Renal cortical epithelial cell (primary cell): ENCODE measurements around the gene NDUFS4. TPM values are rescaled to one million over a fixed set of nuclear protein-coding genes. Genes with fewer than 3 reads are reported as not detected.
"Not testable (repeated sequence)": the region's sequence is repeated elsewhere in the genome, so short reads cannot be mapped to it uniquely, and the experiment has no call there.

ENCODE experiments used
- DNase-seq: peaks from one replicate; pipeline ENCODE4 v3.0.0-alpha.2; 2011; ENCODE audit warnings: low read depth
- total RNA-seq: library from RNA; depleted of rRNA; stranded (reverse); fragments of >200 nt; gene quantifications from 2 replicates; pipeline ENCODE4 v1.2.3, GENCODE V29; 2014

The NDUFS4 gene
- total RNA-seq, 1 donor from 2014 or later, result 88.0 TPM

DNA sequence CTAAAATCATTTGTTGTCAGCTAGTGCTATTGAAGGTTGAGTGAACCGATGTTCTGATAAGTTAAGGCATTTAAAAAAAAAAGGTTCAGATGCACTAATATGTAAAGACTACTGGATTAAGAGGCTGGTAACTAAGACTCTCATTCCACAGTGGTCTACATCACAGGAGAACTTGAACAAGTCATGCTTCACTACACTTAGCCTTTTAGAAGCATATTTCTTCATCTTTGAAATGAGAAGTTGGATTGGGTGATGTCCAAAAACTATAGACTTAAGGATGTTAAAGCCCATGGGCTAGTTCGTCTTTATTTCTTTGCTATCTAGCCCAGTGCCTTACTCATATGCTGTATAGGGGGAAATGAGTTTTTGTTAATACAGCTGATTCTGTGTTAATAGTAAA is 107.2 kb downstream of the NDUFS4 start:
- DNase-seq, result no peak

DNA sequence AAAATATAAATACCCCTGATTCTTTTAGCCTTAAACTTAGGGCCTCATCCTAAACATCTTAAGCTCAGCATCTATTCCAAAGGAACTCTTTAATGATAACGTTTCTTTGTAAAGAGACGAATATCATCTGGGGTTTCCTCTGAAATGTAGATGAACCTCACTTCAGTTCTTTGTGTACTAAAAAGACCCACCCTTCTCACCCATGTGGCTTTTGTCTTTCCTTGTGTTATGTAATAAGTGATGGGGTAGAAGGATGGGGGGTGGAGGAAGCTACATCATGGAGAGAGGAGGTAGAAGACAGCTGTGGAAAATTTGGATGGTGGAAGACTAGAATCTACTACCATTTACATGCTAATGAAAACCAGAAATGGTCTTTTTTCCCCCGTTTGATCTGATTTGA is 111.0 kb downstream of the NDUFS4 start:
- DNase-seq, result no peak

DNA sequence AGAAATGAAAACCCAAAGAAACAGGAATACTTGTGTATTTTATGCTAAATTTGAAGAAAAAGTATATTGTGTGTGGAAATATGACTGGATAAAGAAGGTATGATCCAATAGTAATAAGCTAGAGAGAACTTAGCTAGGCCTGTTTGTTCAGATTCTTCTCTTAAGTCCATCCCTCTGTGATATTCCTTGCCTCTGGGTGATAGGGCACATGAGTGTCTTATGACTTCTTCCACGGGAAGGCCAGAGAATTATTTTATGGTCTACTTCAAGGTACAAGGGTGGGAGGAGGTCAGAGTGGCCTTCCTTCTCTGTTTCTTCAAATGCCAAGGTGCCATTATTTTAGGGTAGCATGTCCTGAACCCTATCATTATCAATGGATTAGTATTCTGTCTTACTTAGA is 113.7 kb downstream of the NDUFS4 start:
- no peak for DNase-seq

DNA sequence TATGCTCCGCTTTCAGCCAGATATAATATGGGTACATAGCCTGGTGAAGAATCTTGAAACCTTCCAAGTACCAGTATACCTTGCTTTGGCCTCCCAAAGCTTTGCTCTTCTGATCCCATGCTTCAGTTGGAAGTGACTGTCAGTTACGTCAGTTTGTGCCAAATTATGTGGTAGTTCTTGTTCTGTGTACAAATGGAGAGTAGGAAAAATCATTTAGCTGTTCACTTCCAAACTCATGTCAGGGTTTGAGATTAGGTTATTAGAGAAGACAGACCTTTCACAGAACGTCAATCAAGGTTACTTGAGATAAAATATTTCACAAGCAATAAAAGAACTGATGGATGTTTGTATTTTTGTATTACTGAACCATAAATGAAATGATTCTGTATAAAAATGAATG is 117.2 kb downstream of the NDUFS4 start:
- DNase-seq, result no peak

DNA sequence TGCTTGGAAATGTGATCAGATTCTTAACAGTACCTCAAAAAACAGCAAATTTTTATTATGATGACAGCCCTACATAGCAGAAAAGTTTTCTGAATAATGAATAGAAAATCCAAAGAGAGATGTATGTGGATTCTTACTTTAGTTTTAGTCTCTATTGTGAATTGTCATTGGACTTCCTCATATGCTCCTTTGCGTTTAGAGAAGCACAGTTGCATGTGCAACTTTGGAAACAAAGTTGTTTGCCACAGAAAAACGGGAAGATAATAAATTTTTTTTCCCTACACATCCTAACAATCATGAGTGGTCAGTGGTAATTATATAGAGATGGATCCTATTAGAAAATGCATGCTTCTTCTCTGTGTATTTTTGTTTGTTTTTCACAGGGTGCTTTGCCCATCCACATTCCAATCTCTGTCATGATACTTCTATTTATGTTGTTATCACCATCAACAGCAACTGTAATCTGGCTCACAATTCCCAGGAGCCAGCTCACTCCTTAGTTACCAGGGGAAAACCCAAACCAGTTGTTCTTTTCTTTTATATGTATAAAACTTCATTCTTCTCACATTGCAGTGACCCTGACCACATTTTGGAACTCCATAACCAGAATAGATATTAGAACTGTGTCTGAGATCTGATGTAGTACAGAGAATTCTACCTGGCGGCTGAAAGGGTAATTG is 118.7 kb downstream of the NDUFS4 start:
- DNase-seq, result peak; percentile 11

DNA sequence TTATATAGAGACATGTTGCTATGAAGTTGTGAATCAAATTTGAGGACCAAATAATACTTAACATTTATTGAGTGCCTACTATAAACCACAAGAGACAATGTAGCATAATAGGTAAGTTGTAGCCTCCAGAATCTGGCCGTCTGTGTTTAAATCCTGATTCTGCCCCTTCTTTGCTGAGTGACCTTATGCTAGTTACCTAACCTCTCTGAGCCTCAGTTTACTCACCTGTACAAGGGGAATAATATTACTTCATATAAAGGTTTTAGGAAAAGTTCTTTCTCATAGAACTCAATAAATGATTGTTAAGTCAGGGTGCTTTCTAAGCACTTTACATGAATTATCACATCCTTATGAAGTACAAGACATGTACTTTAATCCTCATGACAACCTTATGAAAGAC is 120.6 kb downstream of the NDUFS4 start:
- no peak for DNase-seq

DNA sequence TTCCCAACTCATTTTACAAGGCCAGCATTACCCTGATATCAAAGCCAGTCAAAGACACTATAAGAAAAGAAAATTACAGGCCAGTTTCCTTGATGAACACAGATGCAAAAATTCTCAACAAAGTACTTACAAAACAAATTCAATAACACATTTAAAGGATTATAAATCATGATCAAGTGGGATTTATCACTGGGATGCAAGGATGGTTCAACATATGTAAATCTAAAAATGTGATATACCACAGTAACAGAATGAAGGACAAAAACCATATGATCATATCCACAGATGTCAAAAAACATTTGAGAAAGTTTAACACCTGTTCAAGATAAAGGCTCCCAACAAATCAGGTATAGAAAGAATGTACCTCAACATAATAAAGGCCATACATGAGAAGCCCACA is 130.6 kb downstream of the NDUFS4 start:
- no peak for DNase-seq

DNA sequence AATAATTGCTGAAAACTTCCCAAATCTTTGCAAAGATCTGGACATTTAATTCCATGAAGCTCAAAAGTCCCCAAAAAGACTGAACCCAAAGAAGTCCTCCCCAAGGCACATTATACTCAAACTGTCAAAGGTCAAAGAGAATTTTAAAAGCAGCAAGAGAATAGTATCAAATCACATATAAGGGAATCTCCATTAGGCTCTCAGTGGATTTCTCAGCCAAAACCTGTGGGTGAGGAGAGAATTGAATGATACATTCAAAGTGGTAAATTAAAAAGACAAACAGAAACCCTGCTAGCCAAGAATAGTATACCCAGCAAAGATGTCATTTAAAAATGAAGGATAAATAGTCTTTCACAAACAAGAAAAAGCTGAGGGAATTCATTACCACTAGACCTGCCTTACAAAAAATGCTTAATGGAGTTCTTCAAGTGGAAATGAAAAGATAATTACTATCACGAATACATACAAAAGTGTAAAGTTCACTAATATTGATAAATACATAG is 134.1 kb downstream of the NDUFS4 start:
- DNase-seq, result no peak

DNA sequence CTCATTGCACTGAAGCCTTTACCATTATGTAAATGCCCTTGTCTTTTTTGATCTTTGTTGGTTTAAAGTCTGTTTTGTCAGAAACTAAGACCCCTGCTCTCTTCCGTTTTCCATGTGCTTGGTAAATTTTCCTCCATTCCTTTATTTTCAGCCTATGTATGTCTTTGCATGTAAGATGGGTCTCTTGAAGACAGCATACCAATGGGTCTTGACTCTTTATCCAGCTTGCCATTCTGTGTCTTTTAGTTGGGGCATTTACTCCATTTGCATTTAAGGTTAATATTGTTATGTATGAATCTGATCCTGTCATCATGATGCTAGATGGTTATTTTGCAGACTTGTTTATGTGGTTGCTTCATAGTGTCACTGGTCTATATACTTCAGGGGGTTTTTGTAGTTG is 150.0 kb downstream of the NDUFS4 start:
- not testable (repeated sequence) for DNase-seq

DNA sequence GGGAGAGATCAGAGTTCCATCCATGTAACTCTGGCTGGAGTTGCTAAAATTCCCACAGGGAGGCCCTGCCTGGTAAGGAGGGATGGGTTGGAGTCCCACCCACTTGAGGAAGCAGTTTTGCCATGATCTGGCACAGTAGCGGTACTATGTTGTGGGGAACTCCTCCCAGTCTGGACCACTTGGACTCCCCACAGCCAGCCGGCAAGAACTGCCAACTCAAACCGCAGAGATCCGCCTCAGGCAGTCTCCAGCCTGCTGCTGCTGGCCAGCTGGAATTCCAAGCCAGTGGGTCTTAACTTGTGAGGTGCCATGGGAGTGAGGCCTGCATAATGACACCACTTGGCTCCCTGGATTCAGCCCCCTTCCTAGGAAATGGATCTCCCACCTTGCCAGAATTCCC is 151.9 kb downstream of the NDUFS4 start:
- DNase-seq, result no peak

DNA sequence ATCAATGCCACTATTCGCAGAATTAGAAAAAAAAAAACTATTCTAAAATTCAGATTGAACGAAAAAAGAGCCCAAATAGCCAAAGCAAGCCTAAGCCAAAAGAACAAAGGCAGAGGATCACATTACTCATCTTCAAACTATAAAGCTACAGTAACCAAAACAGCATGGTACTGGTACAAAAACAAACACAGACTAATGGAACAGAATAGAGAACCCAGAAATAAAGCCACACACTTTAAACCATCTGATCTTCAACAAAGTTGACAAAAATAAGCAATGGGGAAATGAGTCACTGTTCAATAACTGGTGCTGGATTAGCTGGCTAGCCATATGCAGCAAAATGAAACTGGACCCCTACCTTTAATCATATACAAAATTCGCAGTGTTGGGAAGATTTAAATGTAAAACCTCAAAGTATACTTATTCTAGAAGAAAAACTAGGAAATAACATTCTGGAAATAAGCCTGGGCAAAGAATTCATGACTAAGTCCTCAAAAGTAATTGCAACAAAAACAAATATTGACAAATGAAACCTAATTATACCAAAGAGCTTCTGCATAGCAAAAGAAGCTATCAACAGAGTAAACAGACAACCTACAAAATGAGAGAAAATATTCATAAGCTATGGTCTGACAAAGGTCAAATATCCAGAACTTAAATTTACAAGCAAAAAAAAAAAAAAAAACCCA is 153.7 kb downstream of the NDUFS4 start:
- DNase-seq, result no peak

DNA sequence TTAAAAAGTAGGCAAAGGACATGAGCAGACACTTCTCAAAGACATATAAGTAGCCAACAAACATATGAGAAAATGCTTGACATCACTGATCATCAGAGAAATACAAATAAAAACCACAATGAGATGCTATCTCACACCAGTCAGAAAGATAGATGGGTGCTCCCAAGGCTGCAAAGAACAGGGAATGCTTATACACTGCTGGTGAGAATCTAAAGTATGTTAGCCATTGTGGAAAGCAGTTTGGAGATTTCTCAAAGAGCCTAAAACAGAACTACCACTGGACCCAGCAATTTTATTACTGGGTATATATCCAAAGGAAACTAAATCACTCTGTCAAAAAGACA is 154.2 kb downstream of the NDUFS4 start:
- no peak for DNase-seq

DNA sequence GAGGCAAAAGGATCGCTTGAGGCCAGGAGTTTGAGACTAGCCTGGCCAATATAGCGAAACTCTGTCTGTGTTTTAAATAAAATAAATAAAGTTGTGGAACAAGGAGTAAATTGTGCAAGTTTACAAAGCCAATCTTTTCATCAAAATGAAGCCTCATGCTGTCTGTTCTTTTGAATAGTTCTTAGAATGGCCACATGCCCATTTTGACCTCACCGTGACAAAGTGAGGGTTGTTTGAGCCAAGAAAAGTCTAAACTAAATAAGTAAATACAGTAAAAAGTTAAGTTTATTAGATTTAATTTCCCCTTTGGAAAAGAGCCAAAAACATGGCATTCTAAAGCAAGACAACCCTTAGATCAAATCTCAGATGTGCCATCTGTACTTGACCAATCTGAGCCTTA is 165.7 kb downstream of the NDUFS4 start:
- DNase-seq, result no peak

DNA sequence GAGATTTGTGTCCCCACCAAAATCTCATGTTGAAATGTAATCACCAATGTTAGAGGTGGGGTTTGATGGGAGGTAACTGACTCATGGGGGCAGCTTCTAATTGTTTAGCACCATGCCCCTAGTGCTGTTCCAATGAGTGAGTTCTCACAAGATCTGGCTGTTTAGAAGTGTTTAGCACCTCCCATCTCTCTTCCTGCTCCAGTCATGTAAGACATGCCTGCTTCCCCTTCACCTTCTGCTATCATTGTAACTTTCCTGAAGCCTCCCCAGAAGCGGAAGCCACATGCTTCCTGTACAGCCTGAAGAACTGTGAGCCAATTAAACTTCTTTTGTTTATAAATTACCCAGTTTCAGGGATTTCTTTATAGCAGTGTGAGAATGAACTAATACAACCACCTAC is 170.5 kb downstream of the NDUFS4 start:
- peak; percentile 5 for DNase-seq

Other genes starting within 250 kb of the NDUFS4 start
- 0.15 and 0.87 TPM in 2 replicates for gene FST, start 80.0 kb upstream of the NDUFS4 start, total RNA-seq